Thyroid gland (tissue), 4 donors: ENCODE results near the gene AKAP1. TPM values are rescaled to one million over a fixed set of nuclear protein-coding genes. Genes with fewer than 3 reads are reported as not detected.

ENCODE experiments used
- DNase-seq, 2 donors: peaks; one replicate each; pipeline ENCODE4 v3.0.0-alpha.2; 2019
- H3K27ac ChIP-seq, 3 donors: fragments of 200-600 bp; sonication (generic); 1 replicate in 2 of 3; 2 replicates in 1 of 3; pipeline ENCODE4 v1.5.1; 2016 to 2019; ENCODE audit warnings: mild to moderate bottlenecking in 1 of 3, moderate library complexity in 1 of 3
- H3K27me3 ChIP-seq: fragments of 200-600 bp; sonication (generic); one replicate; pipeline ENCODE4 v1.5.1; 2019
- H3K36me3 ChIP-seq, 2 donors: fragments of 200-600 bp; sonication (generic); one replicate each; pipeline ENCODE4 v1.5.1; 2016 to 2019
- H3K4me1 ChIP-seq, 2 donors: fragments of 200-600 bp; sonication (generic); one replicate each; pipeline ENCODE4 v1.5.1; 2017 to 2019
- H3K4me3 ChIP-seq, 3 donors: fragments of 200-600 bp; sonication (generic); replicated peaks in 1 of 3; 1 replicate in 2 of 3; 2 replicates in 1 of 3; pipeline ENCODE4 v1.5.1; 2016; ENCODE audit warnings: mild to moderate bottlenecking in 1 of 3
- H3K9me3 ChIP-seq: fragments of 200-600 bp; sonication (generic); one replicate; pipeline ENCODE4 v1.5.1; 2017
- POLR2A ChIP-seq, 2 donors: fragments of 450-650 bp; IDR thresholded peaks; one replicate each; pipeline ENCODE4 v1.6.1; 2017; ENCODE audit warnings: antibody characterized with exemption in 2 of 2, mild to moderate bottlenecking in 2 of 2, moderate library complexity in 1 of 2
- WGBS, 2 donors: methylation state at CpG; one replicate each; pipeline ENCODE4 v1.1.5; 2017; 5-methylcytosine and 5-hydroxymethylcytosine counted together
- intact Hi-C: fragments of 100-400 bp; cut with DNase I; formaldehyde crosslinking; loops from one replicate; pipeline ENCODE4 v1.15.1; 2023
- total RNA-seq, 4 donors: library from RNA; depleted of rRNA; stranded (reverse); fragments of >200 nt; gene quantifications; one replicate each; pipeline ENCODE4 v1.2.3, GENCODE V29; 2016
- TF ChIP-seq, protein P1 (sequence below), 6 experiments: fragments of 200-600 bp in 3 of 6; fragments of 450-650 bp in 3 of 6; sonication (generic) in 3 of 6; IDR thresholded peaks; one replicate each; pipeline ENCODE4 v1.5.1; 2016 to 2019; ENCODE audit warnings: antibody characterized with exemption in 6 of 6, mild to moderate bottlenecking in 2 of 6, inconsistent platforms in 1 of 6, moderate library complexity in 1 of 6

Gene AKAP1
- total RNA-seq, 4 donors from 2014 or later = 91.6 to 105 (median 95.5) TPM

DNA sequence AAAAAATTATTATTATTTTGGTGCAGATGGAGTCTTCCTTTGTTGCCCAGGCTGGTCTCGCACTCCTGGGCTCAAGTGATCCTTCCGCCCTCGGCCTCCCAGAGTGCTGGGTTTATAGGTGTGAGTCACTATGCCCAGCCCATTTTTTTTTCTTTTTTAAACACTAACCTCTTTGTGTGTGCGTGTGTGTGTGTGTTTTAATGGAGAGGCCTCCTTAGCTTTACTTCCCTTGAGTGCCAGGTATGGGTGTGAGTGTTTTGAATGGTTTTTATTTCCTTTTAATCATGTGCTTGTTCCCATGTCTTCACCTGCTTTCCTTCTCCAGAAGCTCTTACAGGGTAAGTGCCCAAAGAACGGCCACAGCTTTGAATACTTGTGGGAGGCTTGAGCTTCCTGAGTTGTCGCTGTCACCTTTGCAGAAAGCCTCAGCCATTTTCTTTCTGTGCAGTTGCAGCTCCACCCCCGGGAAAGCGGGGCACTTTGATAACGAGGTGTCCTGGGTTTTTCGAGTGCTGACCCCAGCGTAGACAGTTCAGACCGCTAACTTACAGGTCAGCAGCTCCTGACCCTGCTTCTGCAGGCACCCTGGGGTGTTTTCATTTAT lies 22.6 kb downstream of the AKAP1 start:
- Histone ChIP-seq H3K4me3 (no peak overlapping the region), H3K4me1 (peaks cover 25 to 38% of the 10 kb centered on the region in 2 donors), H3K9me3 (no peaks in the 10 kb centered on the region), H3K27ac (peak overlapping the region; percentile 56 to 74 (median 68)), H3K27me3 (no peaks in the 10 kb centered on the region), H3K36me3 (peaks cover 8 to 10% of the 10 kb centered on the region in 2 donors)
- TF ChIP-seq, protein P1, sequence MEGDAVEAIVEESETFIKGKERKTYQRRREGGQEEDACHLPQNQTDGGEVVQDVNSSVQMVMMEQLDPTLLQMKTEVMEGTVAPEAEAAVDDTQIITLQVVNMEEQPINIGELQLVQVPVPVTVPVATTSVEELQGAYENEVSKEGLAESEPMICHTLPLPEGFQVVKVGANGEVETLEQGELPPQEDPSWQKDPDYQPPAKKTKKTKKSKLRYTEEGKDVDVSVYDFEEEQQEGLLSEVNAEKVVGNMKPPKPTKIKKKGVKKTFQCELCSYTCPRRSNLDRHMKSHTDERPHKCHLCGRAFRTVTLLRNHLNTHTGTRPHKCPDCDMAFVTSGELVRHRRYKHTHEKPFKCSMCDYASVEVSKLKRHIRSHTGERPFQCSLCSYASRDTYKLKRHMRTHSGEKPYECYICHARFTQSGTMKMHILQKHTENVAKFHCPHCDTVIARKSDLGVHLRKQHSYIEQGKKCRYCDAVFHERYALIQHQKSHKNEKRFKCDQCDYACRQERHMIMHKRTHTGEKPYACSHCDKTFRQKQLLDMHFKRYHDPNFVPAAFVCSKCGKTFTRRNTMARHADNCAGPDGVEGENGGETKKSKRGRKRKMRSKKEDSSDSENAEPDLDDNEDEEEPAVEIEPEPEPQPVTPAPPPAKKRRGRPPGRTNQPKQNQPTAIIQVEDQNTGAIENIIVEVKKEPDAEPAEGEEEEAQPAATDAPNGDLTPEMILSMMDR (IDR thresholded peaks at IDR 0.05) = no peak
- TF ChIP-seq POLR2A (IDR thresholded peaks at IDR 0.05) = no peak
- WGBS, 2 donors = 39 to 52% methylated on average over 12 of the region's 12 CpGs
- intact Hi-C loops = no loop called here
- DNase-seq = peak; percentile 73 to 78

DNA sequence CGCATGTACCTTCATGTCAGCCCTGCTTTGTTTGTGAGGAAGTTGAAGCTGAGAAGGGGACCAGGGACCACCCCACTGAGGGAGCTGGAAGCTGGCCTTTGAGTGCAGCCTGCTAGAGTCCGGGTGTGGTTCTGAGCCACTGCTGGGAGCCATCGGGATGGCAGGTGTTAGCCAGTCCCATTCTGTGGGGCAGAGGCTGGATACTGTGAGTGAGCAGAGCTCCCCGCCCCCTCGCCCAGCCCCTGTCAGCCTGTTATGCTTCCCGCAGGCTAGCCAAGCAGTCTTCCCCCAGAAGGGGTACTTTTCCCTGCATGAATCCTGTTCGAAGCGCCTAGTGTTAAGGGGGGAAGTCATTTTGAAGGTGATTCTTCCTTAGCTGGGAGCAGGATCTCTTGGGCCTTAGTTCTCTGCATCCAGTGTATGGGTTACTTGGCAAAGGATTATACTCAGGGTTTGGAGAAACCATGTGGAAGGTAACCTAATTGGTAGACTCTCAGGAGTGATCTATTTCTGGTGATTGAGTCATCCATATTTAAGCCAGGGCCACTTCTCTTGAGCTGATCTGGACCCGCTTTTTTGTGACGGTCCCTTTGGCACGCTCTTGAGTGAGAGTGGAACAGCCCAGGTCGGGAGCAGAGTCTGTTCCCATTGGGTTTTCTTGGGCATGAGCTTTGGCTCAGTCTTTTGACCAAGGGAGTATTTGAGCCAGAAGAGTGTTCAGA lies 23.8 kb downstream of the AKAP1 start:
- Histone ChIP-seq H3K27me3 (no peaks in the 10 kb centered on the region), H3K9me3 (no peaks in the 10 kb centered on the region), H3K36me3 (peaks cover 12 to 16% of the 10 kb centered on the region in 2 donors), H3K27ac (peak overlapping the region in 2 of 3 donors; percentile 56 to 74), H3K4me3 (no peak overlapping the region), H3K4me1 (peaks cover 20 to 34% of the 10 kb centered on the region in 2 donors)
- TF ChIP-seq, protein P1 (IDR thresholded peaks at IDR 0.05) = no peak
- TF ChIP-seq POLR2A (IDR thresholded peaks at IDR 0.05) = no peak
- intact Hi-C loops = no loop called here
- WGBS, 2 donors = 89 to 90% methylated on average over 11 to 12 of the region's 12 CpGs
- DNase-seq = no peak

DNA sequence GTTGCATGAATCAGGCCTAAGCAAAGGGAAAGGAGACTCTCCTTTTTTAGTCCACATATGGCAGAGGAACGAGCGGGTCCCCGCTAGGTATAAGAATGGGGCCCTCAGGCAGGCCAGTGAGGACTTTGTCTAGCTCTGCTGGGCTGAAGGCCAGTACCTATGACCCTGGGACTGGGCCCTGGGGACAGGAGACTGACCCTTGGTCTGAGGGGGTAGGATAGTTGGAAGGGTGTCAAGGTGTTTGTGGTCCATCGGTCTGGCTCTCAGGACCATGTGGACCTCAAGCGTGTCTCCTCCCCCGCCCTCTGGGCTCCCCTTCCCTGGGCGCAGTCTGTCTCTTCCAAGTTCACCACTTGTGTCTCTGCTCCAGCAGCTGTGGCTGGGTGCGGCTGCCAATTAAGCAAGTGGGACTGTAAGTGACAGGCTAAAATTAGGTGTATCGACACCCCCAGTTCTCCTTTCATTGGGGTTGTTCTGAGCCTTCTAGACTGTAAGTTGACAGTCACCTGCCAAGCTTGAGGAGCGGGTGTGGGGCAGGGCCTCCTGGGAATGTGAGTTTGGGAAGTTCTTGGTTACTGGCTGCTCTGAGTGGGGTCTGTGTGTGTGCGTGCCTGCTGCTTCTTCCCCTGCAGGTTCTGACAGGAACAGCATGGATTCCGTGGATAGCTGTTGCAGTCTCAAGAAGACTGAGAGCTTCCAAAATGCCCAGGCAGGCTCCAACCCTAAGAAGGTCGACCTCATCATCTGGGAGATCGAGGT lies 24.5 kb downstream of the AKAP1 start:
- Histone ChIP-seq H3K27ac (peak overlapping the region in 1 of 3 donors; percentile 26), H3K9me3 (no peaks in the 10 kb centered on the region), H3K27me3 (no peaks in the 10 kb centered on the region), H3K36me3 (peaks cover 12 to 18% of the 10 kb centered on the region in 2 donors), H3K4me3 (no peak overlapping the region), H3K4me1 (peaks cover 20 to 35% of the 10 kb centered on the region in 2 donors)
- TF ChIP-seq, protein P1 (IDR thresholded peaks at IDR 0.05) = peak in 1 of 6 experiments; percentile 20
- no peak for TF ChIP-seq POLR2A (IDR thresholded peaks at IDR 0.05)
- 60 to 83% methylated on average over 9 to 14 of the region's 14 CpGs for WGBS, 2 donors
- intact Hi-C loops = loop anchor here (10.0 kb wide), 2 partner anchors 55 to 275 kb away; partner anchors contain the start of genes C17orf67 and DGKE
- peak; percentile 47 to 56 for DNase-seq

DNA sequence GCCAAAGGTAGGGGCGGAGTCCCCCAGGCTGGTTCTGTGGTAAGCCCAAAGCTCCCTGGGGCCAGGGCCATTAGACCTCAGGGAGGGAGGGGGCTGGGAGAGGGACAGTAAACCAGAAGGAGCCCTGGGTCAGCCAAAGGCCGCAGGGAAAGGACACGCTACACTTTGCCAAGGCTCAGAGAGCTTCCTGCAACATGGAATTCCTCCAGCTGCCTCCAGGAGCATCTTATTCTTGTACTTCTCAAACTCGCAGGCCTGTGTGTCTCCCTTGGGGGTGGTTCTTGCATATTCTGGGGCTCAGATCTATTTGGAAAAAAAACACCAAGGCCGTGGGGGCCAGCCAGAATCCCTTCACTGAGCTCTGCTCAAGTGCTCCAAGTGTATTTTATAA lies 25.1 kb downstream of the AKAP1 start:
- DNase-seq = no peak
- Histone ChIP-seq H3K9me3 (no peaks in the 10 kb centered on the region), H3K36me3 (peaks cover 13 to 24% of the 10 kb centered on the region in 2 donors), H3K27me3 (no peaks in the 10 kb centered on the region), H3K4me1 (peaks cover 20 to 35% of the 10 kb centered on the region in 2 donors), H3K27ac (no peak overlapping the region), H3K4me3 (no peak overlapping the region)
- intact Hi-C loops = loop anchor here (10.0 kb wide), 2 partner anchors 55 to 275 kb away; partner anchors contain the start of genes C17orf67 and DGKE
- TF ChIP-seq POLR2A (IDR thresholded peaks at IDR 0.05) = no peak
- TF ChIP-seq, protein P1 (IDR thresholded peaks at IDR 0.05) = no peak
- WGBS, 2 donors = 53 to 65% methylated on average over 5 of the region's 5 CpGs
